Renal cortical epithelial cell (primary cell): ENCODE data around the gene PAQR3. TPM values are rescaled to one million over a fixed set of nuclear protein-coding genes. Genes with fewer than 3 reads are reported as not detected.
A peak's percentile ranks its signal among the peaks of the same experiment; 100 is the strongest.

Source experiments
- DNase-seq: peaks from one replicate; pipeline ENCODE4 v3.0.0-alpha.2; 2011; ENCODE audit warnings: low read depth
- total RNA-seq: library from RNA; depleted of rRNA; stranded (reverse); fragments of >200 nt; gene quantifications from 2 replicates; pipeline ENCODE4 v1.2.3, GENCODE V29; 2014

Gene PAQR3
- total RNA-seq = 23.0 and 26.2 TPM in 2 replicates

GRCh38 chr4:78938868-78939666, at the start of gene PAQR3:
PAQR3 (minus strand) TSS chr4:78939438; CDS start chr4:78939224, 214 bp downstream.
- peak; percentile 33 for DNase-seq

- no peak for DNase-seq
Measured at GRCh38 chr4:78987683-78988082, 48.4 kb upstream of the PAQR3 start.

- DNase-seq = no peak
Measured at GRCh38 chr4:78984593-78984992, 45.4 kb upstream of the PAQR3 start.

GRCh38 chr4:78975865-78976264, 36.6 kb upstream of the PAQR3 start:
- DNase-seq = no peak

GRCh38 chr4:78971776-78972175, 32.5 kb upstream of the PAQR3 start:
- DNase-seq = no peak

GRCh38 chr4:78971326-78971725, 32.1 kb upstream of the PAQR3 start:
- DNase-seq = no peak

- DNase-seq = peak; percentile 31
Measured at GRCh38 chr4:78962597-78963115, 23.4 kb upstream of the PAQR3 start.

- no peak for DNase-seq
Measured at GRCh38 chr4:78960926-78961325, 21.7 kb upstream of the PAQR3 start.

- DNase-seq = no peak
Measured at GRCh38 chr4:78956975-78957374, 17.7 kb upstream of the PAQR3 start.

GRCh38 chr4:78953769-78954666, 14.8 kb upstream of the PAQR3 start:
- DNase-seq = peak; percentile 16

GRCh38 chr4:78953231-78953630, 14.0 kb upstream of the PAQR3 start:
- no peak for DNase-seq

GRCh38 chr4:78951862-78952472, 12.7 kb upstream of the PAQR3 start:
- DNase-seq = peak; percentile 40

- no peak for DNase-seq
Measured at GRCh38 chr4:78949735-78950134, 10.5 kb upstream of the PAQR3 start.

- no peak for DNase-seq
Measured at GRCh38 chr4:78945651-78946179, 6.5 kb upstream of the PAQR3 start.

- peak; percentile 33 for DNase-seq
Measured at GRCh38 chr4:78944381-78944780, 5.1 kb upstream of the PAQR3 start.

GRCh38 chr4:78940752-78941151, 1.5 kb upstream of the PAQR3 start:
- no peak for DNase-seq

- DNase-seq = peak; percentile 28
Measured at GRCh38 chr4:78939667-78940008, 400 bp upstream of the PAQR3 start.

GRCh38 chr4:78938474-78938867, 767 bp downstream of the PAQR3 start:
- DNase-seq = peak; percentile 15

- peak; percentile 36 for DNase-seq
Measured at GRCh38 chr4:78937837-78938236, 1.4 kb downstream of the PAQR3 start.

GRCh38 chr4:78936989-78937388, 2.2 kb downstream of the PAQR3 start:
- no peak for DNase-seq

GRCh38 chr4:78930016-78930629, 9.1 kb downstream of the PAQR3 start:
- no peak for DNase-seq

- DNase-seq = no peak
Measured at GRCh38 chr4:78928835-78929234, 10.4 kb downstream of the PAQR3 start.
